Germinal center (tissue), 1 donor: ENCODE data around the gene BEAN1.
"Not testable (repeated sequence)": the region's sequence is repeated elsewhere in the genome, so short reads cannot be mapped to it uniquely, and the experiment has no call there.

ENCODE experiments used
- DNase-seq: peaks from one replicate; pipeline ENCODE4 v3.0.0; 2012; ENCODE audit warnings: mixed read lengths, low spot score

BEAN1 gene

DNA sequence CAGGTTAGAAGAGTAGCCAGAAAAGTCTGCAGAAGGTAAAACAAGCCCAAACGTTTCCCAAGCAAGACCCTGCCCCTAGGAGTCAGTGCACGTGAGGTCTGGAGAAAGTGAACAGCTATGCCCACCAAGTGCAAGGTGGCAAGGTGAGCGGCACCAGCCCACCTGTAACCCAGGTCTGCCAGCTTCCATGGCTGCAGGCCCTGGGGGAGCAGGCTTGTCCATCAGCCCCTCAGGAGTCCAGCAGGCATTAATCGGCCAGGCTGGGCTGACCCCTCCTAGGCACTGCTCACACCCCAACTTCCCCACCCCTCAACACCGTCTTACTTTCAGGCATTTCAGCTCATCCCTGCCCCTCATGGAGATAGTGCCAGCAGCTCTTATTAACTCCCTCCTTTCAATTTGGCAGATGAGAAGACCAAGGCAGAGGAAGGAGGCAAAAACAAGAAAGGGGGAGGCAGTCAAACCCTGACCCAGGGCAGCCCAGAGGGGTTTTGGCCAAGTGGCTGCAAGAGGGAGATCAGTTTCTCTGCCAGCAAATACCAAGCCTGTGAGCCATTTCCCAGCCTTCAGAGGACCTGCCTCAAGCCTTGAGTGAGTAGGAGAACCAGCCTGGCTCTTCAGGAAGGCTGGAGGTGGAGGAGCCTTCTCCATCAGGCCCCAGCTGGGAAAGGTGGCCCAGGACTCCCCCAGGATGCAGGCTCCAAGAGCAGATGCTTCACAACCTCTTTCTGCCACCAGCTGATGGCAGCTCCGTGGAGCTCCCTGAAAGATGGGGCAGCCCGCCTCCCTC is 14.7 kb downstream of the BEAN1 start:
- DNase-seq: no peak

DNA sequence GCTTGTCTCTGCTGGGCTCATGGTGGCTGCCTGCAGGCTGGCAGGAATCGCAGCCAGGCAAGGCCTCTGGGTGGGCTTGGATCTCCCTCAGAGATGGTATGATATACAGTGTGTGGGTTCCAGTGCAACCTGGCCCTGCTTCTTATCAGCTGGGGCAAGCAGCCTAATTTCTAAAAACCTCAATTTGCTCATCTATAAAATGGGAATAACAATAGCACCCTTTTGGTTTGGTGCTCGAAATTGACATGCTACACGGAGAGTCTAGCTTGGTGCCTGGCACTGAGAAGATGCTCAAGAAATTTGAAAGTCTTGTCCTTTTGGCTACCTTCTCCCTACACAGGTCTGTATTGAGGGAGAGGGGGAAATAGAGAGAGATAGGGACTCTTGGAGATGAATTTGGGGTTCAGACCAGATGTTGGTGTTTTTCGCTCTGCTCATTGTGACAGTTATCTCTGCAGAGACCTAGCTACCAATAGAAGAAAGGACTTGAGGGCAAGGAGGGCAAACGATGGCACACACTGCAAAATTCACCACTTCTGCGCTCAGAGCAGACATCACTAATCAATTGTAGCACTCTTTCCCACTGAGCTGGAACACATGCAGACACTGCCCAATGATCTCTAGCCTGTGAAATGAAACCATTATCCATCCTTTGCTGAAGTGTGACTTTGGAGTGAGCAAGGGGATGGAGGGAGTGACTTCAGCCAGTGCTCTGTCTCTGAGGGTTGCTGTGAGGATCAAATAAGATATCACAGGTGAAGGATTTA is 15.6 kb downstream of the BEAN1 start:
- DNase-seq: no peak

DNA sequence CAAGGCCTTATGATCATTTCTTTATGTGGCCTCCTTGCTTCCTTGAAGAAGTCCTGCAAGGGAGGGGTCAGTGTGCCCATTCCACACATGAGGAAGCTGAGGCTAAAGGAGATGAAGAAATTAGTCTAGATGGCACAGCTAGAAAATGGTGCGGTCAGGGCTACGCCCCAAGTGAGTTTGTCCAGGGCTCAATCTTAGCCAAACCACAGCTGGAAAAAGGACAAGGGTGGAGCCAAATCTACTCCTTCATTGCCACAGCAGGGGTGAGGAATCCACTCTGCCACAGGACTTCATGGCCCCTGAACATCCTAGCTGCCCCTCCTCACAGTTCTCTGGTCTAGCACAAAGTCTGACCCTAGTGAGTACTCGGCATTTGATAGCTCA is 16.2 kb downstream of the BEAN1 start:
- DNase-seq: no peak

DNA sequence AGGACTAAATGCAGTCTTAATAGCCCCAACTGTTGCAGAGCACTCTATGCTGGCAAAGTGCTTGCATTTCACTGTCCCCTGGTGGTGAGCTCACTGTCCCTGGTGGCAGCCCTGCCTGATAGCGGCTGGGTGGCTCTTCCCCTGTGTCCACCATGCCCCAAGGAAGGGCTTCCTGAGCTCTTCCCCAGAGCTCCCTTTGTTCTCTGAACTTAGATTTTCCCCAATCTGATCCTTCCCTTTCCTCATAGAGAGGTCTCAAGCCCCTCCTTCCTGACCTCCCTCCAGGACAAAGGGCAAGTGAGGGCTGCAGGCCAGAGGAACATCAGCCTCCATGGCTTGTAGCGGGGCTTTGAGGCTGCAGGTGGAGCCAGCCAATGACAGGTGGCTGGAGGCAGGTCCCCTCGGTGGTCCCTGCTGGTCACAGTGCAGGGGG is 17.0 kb downstream of the BEAN1 start:
- no peak for DNase-seq

DNA sequence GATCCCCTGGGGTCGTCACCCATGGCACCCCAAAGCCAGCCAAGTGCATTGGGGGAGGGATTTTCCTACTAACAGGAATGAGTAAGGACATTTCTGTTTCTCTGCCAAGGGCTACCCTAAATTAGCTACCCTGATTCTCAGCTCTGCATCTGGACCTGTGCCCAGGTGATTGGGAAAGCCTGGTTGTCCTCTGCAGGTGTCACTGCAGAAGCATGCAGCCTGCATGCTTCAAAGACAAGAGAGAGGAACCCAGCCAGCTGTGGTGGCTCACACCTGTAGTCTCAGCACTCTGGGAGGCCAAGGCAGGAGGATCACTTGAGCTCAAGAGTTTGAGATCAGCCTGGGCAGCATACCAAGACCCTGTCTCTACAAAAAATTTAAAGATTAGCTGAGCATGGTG is 19.6 kb downstream of the BEAN1 start:
- no peak for DNase-seq

DNA sequence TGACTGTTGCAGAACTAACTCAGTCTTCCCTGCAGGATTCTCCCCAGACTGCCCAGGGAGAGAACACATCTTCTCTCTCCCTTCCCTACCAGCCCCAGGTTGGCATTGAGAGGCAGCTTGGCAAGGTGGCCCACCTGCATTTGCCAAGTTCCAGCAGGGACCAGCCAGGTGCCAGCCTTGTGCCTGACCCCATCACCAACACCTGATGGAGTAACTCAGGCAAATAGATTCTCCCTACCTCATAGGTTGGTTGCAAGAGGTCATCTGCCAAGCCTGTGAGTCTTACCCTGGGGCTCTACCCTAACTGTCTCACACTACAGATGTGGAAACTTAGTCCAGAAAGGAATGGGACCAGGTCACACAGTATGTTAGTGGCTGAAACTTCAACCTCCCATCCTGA is 20.4 kb downstream of the BEAN1 start:
- DNase-seq: no peak

DNA sequence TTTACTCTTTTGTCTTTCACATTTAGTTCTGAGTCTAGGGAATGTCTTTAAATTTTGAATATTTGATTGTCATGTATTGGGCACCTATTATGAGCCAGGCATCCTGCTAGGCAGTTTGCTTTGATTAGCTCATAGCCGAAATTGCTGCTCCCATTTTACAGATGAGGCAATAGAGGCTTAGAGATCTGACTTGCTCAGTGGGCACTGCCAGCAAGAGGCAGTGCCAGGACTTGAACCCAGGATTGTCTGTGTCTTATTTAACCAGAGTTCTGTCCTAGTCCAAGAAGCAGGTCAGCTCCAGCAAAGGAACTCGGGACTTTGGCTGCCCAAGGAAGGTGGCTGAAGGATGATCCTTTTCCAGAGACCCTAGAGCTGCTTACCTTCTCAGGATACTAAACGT is 24.5 kb downstream of the BEAN1 start:
- DNase-seq: no peak

DNA sequence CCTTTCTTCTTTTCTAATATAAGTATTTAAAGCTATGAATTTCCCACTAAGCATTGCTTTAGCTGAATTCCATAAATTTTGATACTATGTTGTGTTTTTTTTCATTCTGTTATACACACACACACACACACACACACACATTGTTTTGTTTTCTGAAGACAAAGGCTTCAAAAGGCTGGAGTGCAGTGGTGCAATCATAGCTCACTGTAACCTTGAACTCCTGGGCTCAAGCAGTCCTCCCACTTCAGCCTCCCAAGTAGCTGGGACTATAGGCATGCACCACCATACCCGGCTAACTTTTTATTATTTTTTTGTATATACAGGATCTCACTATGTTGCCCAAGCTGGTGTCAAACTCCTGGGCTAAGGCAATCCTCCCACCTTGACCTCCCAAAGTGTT is 26.1 kb downstream of the BEAN1 start:
- not testable (repeated sequence) for DNase-seq

DNA sequence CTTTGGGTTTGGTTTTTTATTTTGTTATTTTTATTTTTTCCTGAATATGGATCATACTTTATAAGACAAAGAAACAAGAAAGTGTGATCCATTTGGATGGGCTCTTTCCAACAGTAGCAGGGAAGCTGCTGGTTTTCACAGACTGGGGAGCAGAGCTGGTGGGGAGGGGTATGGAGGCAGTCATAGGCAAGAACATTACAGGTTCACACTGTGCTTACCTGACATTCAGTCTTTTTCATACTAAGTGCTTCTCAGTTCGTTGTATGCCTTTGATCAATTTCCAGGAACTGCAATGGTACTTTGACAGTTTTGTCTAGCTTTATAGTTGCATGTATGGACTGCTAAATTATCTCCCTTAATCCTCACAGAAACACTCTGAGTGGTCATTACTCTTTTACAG is 27.7 kb downstream of the BEAN1 start:
- DNase-seq: no peak

DNA sequence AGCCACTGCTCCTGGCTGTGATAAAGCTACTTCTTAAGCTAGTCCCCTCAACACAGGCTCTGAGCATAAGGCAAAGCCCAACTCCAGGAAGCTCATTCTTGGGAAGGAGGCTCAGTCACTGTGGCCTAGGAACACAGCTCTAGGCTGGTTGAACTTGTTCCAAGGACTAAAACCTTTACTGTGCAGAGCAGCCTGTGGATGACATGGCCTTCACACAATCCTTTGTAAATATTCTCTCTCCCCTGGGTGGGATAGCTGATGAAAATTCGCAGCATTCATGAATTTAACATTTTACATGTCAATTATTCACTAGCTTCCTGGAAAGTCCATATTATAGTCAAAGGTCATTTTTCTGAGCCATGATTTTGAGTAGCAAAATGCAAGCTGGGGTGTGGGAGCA is 28.9 kb downstream of the BEAN1 start:
- no peak for DNase-seq

DNA sequence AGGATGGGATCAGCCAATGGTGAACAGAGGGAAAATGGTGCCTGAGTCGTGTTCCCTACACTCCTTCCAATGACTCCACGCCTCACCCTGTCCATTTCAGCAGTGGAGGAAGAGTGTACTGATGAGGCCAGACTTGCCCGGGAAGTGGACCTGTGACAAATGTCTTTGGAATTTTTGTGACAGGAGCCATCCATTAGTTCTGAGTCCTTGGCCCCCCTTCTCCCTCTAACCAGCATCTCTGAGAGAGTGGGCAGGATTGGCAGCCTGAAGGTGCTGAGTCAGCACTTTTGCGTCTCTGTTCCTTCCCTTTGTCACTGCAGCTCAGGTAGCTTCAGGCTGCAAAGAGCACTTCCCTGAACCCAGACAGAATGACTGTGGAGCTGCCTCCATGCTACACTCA is 30.8 kb downstream of the BEAN1 start:
- no peak for DNase-seq

DNA sequence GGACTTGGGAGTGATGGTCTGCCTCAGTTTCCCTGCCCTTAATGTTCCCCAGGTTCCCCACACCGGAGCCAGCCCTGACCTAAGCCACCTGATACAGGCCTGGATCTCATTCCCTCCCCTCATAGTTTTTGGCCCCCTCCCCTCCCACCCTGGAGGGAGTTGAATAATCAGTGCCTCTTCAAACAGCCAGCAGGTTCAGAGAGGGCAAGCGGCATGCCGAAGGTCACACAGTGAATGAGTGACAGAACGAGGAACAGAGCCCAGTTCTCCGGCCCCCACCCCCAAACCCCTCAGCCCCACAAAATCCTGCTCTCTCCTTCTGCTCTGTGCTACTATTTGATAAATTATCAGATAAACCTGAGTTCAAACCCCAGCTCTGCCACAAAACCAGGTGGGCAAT is 31.2 kb downstream of the BEAN1 start:
- no peak for DNase-seq

DNA sequence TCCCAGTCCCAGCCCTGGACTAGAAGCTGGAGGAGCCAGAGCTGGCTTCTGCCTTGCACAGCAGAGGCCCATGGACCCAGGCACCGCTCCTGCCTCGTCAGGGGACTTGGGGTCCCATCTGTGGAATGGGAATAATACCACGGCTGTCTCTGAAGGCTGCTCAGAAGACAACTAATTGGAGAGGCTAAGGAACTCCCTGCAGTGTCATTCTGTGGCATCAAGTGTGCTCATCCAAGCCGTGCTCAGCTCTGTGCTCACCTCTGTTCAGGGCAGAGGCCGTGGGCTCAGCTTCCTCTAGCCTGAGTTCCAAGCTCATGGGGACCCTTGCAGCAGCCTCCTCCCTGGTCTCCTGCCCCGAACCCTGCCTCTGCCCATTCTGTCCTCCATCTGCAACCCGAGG is 31.8 kb downstream of the BEAN1 start:
- no peak for DNase-seq

DNA sequence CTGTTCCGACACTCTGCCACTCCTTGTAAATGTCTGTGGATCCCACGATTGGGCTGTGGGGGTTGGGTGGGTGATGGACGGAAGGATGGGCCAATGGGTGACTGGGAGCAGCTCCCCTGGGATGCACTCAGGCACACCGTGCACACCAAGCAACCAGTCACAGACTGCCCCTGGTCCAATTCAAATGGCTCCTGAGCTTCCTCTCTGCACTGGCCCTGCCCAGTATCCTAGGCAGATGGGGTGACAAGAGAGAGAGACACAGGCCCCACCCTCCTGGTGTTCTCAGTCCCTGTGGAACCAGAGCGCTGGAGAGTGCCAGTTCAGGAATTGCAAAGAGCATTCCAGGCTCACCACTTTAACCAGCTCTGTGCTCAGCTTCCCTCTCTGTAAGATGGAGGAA is 32.8 kb downstream of the BEAN1 start:
- DNase-seq: no peak

DNA sequence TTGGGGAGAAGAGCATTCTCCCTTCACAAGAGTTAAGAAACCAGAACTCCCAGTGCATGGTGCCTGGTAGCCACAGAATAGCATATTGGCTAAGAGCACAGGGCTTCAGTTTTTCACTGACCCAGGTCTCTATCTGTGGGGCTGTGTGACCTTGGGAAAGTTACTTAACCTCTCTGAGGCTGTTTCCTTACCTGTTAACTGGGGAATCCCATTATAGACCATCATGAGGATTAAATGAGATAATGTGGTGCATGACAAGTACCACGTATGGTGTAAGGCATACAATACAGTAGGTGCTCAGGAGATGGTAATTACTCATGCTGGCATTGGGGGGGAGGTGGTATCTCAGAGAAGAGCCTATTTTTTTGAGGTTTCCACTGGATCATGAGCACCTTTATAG is 33.6 kb downstream of the BEAN1 start:
- no peak for DNase-seq

DNA sequence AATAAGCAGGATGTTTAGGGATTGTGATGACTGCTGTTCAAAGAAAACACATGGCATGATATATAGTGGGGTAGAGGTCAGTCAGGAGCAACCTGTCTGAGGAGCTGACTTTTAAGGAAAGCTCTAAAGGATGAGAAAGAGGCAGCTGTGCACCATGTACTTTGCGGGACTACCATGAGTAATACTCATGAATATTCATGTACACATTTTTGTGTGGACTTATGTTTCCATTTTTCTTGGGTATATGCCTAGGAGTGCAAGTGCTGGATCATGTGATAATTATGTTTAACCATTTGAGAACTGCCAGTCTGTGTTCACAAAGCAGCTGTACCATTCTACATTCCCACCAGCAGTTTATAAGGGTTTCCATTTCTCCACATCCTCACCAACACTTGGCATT is 35.8 kb downstream of the BEAN1 start:
- DNase-seq: no peak

DNA sequence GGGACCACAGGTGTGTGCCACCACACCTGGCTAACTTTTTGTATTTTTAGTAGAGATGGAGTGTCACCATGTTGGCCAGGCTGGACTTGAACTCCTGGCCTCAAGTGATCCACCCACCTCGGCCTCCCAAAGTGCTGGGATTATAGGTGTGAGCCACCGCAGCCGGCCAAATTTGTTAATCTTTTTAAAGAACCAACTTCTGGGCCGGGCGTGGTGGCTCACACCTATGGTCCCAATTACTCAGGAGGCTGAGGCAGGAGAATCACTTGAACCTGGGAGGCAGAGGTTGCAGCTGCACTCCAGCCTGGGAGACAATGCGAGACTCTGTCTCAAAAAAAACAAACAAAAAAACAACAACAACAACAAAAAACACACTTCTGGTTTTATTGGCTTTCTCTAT is 38.9 kb downstream of the BEAN1 start:
- DNase-seq: not testable (repeated sequence)

DNA sequence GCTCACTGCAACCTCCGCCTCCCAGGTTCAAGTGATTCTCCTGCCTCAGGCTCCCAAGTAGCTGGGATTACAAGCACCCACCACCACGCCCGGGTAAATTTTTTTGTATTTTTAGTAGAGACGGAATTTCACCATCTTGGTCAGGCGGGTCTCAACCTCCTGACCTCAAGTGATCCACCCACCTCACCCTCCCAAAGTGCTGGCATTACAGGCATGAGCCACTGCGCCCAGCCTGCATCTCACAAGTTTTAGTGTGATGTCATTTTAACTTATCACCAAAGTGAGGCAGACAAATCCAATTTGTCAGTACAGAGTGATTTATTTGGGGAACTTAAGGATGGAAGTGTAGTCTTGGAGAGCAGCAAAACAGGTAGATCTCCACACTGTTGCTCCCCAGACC is 39.5 kb downstream of the BEAN1 start:
- not testable (repeated sequence) for DNase-seq

DNA sequence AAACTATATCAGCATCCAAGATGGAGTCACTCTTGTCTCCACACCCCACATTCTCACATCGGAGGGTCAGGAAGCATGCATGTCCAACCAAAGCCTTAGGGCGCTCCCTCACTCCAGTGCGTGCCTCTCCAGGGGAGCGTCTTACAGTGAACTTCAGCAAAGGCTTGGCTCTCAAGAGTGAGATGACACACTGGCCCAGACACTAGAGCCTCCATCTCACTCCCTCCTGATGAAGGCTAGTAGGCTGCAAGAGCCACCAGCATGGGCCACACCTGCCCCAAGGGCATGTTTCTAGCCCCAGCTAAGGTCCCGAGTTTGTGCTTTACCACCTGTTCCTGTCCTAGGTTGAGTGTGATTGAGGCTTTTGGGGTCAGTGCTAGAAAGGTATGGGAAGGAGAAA is 40.5 kb downstream of the BEAN1 start:
- DNase-seq: no peak

DNA sequence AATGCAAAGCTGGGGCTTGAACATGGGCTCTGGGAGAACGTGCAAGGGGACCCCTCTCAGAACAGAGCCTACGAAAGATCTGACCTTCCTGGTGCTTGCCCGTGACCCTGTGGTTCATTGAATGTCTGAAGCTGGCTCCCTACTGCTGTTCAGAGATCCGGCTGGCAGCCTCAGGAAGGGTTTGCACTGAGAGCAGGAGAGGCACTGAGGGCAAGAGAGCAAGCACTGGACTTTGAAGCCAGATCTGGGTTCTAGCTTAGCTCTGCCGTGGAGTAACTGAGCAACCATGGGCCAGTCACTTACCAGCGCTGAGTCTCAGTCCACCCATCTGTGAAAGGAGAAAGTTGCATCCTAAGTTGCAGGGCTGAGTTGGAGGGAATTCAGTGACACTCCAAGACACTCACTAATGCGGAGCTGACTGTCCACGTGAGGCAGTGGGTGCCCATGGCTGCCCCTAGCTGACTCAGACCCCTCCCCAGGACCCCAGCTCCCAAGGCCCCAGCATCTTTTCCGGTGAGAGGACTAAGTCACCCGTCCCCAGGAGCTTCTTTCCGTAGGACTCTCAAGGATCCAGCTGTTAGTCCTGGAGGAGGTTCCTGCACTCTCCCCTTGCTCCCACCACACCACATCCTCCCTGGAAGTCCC is 41.3 kb downstream of the BEAN1 start:
- no peak for DNase-seq

DNA sequence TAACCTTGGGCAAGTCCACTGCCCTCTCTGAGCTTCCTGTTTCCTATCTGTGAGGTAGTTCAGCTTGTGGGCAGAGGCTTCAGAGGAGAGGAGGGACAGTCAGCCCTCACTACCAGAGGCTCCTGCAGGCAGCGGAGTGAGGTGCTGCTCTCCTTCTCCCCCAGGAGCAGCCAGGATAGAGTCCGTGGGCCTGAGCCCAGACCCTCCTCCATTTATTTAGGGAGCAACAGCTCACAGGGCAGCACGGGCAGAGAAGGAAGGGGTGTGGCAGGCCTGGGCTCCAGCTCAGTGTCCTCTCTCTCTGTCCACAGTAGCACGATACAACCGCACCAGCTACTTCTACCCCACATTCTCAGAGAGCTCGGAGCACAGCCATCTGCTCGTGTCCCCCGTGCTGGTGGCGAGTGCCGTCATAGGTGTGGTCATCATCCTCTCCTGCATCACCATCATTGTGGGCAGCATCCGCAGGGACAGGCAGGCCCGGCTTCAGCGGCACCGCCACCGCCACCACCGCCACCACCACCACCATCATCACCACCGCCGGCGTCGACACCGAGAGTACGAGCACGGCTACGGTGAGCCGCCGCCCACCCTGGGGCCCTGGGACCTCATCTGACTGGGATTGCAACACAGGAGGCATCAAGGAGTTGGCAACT is 42.3 kb downstream of the BEAN1 start:
- no peak for DNase-seq

DNA sequence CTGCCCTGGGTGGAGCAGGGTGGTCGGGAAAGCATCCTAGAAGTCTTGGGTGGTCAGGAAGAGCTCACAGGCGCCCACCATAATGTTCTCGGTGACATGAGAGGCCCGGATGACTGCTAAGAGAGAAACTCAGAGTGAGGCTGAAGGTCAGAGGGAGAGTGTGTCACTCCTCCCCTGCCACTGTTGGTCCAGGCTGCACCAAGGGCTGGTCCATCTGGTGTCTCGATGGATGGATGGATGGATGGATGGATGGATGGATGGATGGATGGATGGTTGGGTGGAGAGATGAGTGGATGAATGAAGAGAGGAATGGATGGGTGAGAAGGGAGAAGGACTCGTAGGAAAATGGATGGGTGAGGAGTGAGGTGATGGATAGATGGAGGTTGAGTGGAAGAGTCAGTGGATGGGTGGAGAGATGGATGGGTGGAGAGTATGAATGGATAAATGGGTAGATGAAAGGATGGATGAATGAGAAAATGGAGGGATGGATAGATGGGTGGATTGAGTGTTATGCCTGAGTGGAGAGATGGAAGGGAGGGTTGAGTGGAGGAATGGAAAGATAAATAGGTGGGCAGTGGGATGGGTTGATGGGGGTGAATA is 43.0 kb downstream of the BEAN1 start:
- no peak for DNase-seq
